Thyroid gland (tissue), 4 donors: ENCODE measurements around the gene ATG13.

Experiments
- CTCF ChIP-seq, 6 experiments: fragments of 200-600 bp in 3 of 6; fragments of 450-650 bp in 3 of 6; sonication (generic) in 3 of 6; IDR thresholded peaks; one replicate each; pipeline ENCODE4 v1.5.1; 2016 to 2019; ENCODE audit warnings: antibody characterized with exemption in 6 of 6, mild to moderate bottlenecking in 2 of 6, inconsistent platforms in 1 of 6, moderate library complexity in 1 of 6
- POLR2A ChIP-seq, 2 donors: fragments of 450-650 bp; IDR thresholded peaks; one replicate each; pipeline ENCODE4 v1.6.1; 2017; ENCODE audit warnings: antibody characterized with exemption in 2 of 2, mild to moderate bottlenecking in 2 of 2, moderate library complexity in 1 of 2

- no peak for TF ChIP-seq CTCF (IDR thresholded peaks at IDR 0.05)
- TF ChIP-seq POLR2A (IDR thresholded peaks at IDR 0.05): no peak
Measured at GRCh38 chr11:46633291-46634217, 16.2 kb downstream of the ATG13 start.
